GM12891 (cell line): Measurements from ENCODE around the gene PLEKHO1.

Experiments
- POLR2A ChIP-seq: IDR thresholded peaks from 2 replicates; pipeline ENCODE4 v1.6.1; 2011; ENCODE audit warnings: low read depth, low read length, control low read depth
- POLR2AphosphoS5 ChIP-seq: IDR thresholded peaks from 2 replicates; pipeline ENCODE4 v1.6.1; 2011; ENCODE audit warnings: low read depth, low read length, control low read depth
- TAF1 ChIP-seq: IDR thresholded peaks from 2 replicates; pipeline ENCODE4 v1.6.1; 2011; ENCODE audit warnings: low read depth, low read length, control low read depth

GRCh38 chr1:150182247-150182646 lies 32.5 kb downstream of the PLEKHO1 start:
- TF ChIP-seq POLR2A (no peak), POLR2AphosphoS5 (no peak), TAF1 (no peak)
